Mucosa of stomach (tissue), 1 donor: ENCODE results near the gene ASXL1.

ENCODE experiments used
- H3K27me3 ChIP-seq: one replicate; pipeline ENCODE4 v1.7.0; 2013; ENCODE audit warnings: mild to moderate bottlenecking, low read length; ENCODE audit not compliant: control insufficient read depth, insufficient read depth
- H3K36me3 ChIP-seq: one replicate; pipeline ENCODE4 v1.7.0; 2013; ENCODE audit warnings: low read length; ENCODE audit not compliant: control insufficient read depth, insufficient read depth
- H3K4me1 ChIP-seq: one replicate; pipeline ENCODE4 v1.7.0; 2013; ENCODE audit warnings: mild to moderate bottlenecking, low read length; ENCODE audit not compliant: control insufficient read depth, insufficient read depth
- H3K4me3 ChIP-seq: one replicate; pipeline ENCODE4 v1.7.0; 2013; ENCODE audit warnings: low read length
- H3K9ac ChIP-seq: one replicate; pipeline ENCODE4 v1.7.0; 2013; ENCODE audit warnings: mild to moderate bottlenecking, low read length, moderate library complexity
- H3K9me3 ChIP-seq: one replicate; pipeline ENCODE4 v1.7.0; 2013; ENCODE audit warnings: mild to moderate bottlenecking, low read length, moderate library complexity; ENCODE audit not compliant: control insufficient read depth
- donor health status: Pancreatic carcinoma.

Gene ASXL1

DNA sequence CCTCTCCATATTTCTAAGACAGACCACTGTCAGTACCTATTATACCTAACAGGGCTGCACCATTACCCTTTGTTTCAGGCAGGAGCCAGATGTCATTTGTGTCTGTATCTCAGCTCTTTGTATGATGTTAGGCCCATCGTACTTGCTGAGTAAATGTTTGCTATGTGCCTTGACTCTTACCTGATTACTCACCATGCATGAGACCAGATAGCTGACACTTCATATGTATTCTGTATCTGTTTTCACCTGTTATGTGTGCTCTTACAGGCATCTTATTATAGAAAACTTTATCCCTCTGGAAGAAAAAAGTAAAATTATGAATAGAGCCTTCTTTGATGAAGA is 31.7 kb upstream of the ASXL1 start:
- H3K27me3 ChIP-seq, result no peaks in the 10 kb centered on the region
- H3K9me3 ChIP-seq, result no peaks in the 10 kb centered on the region
- no peak overlapping the region for H3K4me3 ChIP-seq
- H3K9ac ChIP-seq, result no peak overlapping the region
- H3K4me1 ChIP-seq, result peaks cover 20% of the 10 kb centered on the region
- peaks cover 7% of the 10 kb centered on the region for H3K36me3 ChIP-seq

GRCh38 chr20:32327087-32327681 is 30.9 kb upstream of the ASXL1 start:
- Histone ChIP-seq H3K27me3 (no peaks in the 10 kb centered on the region), H3K4me1 (peaks cover 25% of the 10 kb centered on the region), H3K9me3 (no peaks in the 10 kb centered on the region), H3K9ac (no peak overlapping the region), H3K36me3 (peaks cover 7% of the 10 kb centered on the region), H3K4me3 (no peak overlapping the region)

- Histone ChIP-seq H3K9ac (no peak overlapping the region), H3K4me3 (no peak overlapping the region), H3K27me3 (no peaks in the 10 kb centered on the region), H3K36me3 (peaks cover 7% of the 10 kb centered on the region), H3K4me1 (peaks cover 51% of the 10 kb centered on the region), H3K9me3 (no peaks in the 10 kb centered on the region)
These were observed 28.1 kb upstream of the ASXL1 start for GRCh38 chr20:32329817-32330554.

DNA sequence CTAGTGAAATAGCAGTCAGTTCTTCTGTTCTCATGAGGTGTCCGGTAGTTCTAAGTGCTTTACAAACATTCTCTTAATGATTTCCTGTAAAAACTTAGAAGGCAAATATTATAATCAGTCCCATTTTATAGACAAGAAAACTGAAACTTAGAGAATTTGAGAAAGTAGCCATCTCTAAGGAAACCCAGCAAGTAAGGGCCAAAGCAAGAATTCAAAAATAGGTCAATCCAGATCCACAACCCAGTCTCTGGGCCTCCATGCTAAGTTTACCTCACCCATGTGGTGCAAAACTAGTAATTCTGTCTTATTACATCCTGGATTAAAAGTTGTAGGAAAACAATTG is 27.6 kb upstream of the ASXL1 start:
- H3K4me1 ChIP-seq, result peaks cover 50% of the 10 kb centered on the region
- H3K4me3 ChIP-seq, result no peak overlapping the region
- no peaks in the 10 kb centered on the region for H3K27me3 ChIP-seq
- no peak overlapping the region for H3K9ac ChIP-seq
- peaks cover 7% of the 10 kb centered on the region for H3K36me3 ChIP-seq
- no peaks in the 10 kb centered on the region for H3K9me3 ChIP-seq

DNA sequence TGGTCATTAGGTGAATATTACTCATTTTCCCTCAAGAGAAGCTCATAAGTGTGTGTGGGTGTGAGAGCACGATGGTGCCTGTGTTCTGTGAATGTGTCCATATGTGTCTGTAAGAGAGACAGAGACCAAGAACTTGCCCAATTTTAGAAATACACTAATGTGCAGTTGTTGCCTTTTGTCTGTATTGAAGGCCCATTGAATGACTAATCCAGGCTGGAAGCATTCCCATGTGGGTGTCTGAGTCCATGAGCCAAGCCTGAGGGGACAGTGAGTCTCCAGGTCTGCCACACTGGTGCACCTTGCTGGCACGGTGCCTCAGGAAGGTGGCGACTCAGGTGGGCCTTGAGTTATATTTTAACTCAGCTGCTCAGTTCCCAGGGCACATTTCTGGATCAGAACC is 25.5 kb upstream of the ASXL1 start:
- Histone ChIP-seq H3K36me3 (no peaks in the 10 kb centered on the region), H3K9ac (no peak overlapping the region), H3K4me3 (no peak overlapping the region), H3K9me3 (no peaks in the 10 kb centered on the region), H3K27me3 (no peaks in the 10 kb centered on the region), H3K4me1 (peaks cover 35% of the 10 kb centered on the region)

GRCh38 chr20:32333181-32333987 is 24.7 kb upstream of the ASXL1 start:
- H3K9me3 ChIP-seq, result no peaks in the 10 kb centered on the region
- H3K4me3 ChIP-seq, result no peak overlapping the region
- peaks cover 35% of the 10 kb centered on the region for H3K4me1 ChIP-seq
- no peaks in the 10 kb centered on the region for H3K27me3 ChIP-seq
- no peaks in the 10 kb centered on the region for H3K36me3 ChIP-seq
- peak overlapping the region; percentile 13 for H3K9ac ChIP-seq

DNA sequence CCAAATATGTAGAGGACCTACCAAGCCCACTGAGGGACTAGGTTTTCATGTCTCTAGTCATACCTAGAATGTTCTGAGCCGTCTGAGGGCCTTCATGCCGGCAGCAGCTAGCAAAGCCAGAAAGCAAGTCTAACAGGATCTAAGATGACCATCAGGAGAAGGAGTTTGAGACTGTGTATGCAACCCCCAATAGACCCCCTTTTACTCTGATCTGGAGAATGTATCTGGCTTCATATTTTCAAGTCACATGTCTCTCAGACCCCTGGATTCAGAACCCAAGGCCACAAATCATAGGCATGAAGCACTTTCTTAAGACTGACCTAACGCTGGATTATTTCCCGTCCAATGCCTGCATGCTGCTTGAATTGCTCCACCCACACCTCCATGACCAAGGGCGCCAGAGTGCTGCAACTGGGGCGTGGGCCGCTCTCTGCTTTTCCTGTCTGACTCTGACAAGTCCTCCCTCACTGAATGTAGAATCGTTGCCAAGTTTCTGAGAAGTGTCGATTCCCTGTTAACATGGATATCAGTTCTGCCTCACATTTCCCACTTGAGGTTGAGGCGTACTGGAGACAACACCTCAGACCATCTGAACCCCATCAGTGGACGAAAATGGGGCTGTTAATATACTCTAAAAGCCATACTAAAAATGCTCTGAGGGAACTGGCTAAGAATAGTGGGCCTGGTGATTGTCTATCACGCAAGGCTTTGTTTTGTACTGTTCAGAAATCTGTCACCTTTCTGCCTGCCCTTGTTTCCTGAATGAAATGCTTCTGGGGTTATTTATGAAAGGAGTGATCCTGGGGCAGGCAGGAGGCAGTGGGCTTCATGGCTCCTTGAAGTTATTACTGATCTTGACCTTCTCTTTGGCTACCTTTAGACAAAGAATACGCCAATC is 23.9 kb upstream of the ASXL1 start:
- Histone ChIP-seq H3K27me3 (no peaks in the 10 kb centered on the region), H3K4me1 (peaks cover 40% of the 10 kb centered on the region), H3K9ac (peak overlapping the region; percentile 44), H3K4me3 (no peak overlapping the region), H3K9me3 (no peaks in the 10 kb centered on the region), H3K36me3 (no peaks in the 10 kb centered on the region)

- Histone ChIP-seq H3K4me3 (no peak overlapping the region), H3K9me3 (no peaks in the 10 kb centered on the region), H3K27me3 (no peaks in the 10 kb centered on the region), H3K4me1 (peaks cover 39% of the 10 kb centered on the region), H3K9ac (no peak overlapping the region), H3K36me3 (no peaks in the 10 kb centered on the region)
These were observed 21.2 kb upstream of the ASXL1 start for GRCh38 chr20:32336918-32337347.

DNA sequence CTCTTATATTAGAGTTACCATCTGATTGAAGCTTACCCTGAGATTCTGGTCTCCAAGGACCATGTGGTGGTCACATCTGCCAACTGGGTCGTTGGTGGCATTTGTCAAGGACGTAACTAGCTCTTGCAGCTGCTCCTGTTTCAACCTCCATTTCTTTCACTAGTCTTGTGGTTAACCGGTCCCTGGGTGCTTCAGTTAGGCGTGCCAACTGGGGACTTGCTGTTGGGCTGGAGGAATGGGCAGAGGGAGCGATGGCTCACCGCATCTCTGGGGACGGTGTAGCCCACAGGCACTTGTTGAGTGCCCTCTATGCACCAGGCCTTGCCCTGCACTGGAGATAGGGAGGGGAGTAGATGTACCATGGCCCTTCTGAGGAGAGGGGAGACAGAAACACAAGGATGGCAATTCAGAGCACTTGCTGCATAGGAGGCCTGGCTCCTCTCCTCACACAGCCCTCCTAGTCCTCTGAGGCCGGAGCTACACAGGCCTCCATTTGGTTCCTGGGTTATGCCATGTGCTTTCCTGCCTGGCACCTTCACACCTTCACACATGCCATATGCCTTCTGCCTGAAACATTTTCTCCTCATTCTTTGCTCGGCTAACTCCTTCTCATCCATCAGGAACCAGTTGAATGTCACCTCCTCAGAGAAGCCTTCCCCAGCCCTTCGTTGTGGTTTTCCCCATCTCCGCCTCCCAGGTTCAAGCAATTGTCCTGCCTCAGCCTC is 20.0 kb upstream of the ASXL1 start:
- Histone ChIP-seq H3K27me3 (no peaks in the 10 kb centered on the region), H3K4me3 (no peak overlapping the region), H3K9ac (no peak overlapping the region), H3K9me3 (no peaks in the 10 kb centered on the region), H3K36me3 (no peaks in the 10 kb centered on the region), H3K4me1 (peaks cover 27% of the 10 kb centered on the region)

GRCh38 chr20:32338665-32339064 is 19.5 kb upstream of the ASXL1 start:
- H3K27me3 ChIP-seq, result no peaks in the 10 kb centered on the region
- H3K9ac ChIP-seq, result no peak overlapping the region
- H3K36me3 ChIP-seq, result no peaks in the 10 kb centered on the region
- H3K4me3 ChIP-seq, result no peak overlapping the region
- no peaks in the 10 kb centered on the region for H3K9me3 ChIP-seq
- peaks cover 23% of the 10 kb centered on the region for H3K4me1 ChIP-seq

DNA sequence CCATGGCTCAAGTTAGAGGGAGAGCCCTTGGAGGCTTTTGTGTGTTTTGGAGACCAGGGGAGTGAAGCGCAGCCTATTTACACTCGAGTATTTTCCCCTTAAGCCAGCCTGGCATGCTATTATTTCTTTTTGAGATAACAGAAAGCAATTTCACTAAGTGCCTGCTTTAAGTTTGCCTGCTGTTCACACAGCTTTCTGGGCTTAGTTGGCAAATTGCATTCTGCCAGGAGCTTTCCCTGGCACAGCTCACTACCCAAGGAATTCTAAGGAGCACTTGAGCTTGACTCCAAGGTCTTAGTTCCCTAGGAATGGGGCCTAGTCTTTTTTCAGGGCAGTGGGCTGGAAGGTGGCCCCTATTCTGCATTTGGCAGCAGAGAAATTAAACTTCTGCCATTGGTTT is 19.0 kb upstream of the ASXL1 start:
- Histone ChIP-seq H3K9ac (no peak overlapping the region), H3K27me3 (no peaks in the 10 kb centered on the region), H3K4me3 (no peak overlapping the region), H3K4me1 (peaks cover 19% of the 10 kb centered on the region), H3K36me3 (no peaks in the 10 kb centered on the region), H3K9me3 (no peaks in the 10 kb centered on the region)
